Activated CD4-positive, alpha-beta T cell treated with anti-CD3 and anti-CD28 coated beads for 1 hour (primary cell): ENCODE measurements around the gene HS3ST4.

Experiments
- DNase-seq: peaks from one replicate; pipeline ENCODE4 v3.0.0-alpha.2; 2020

Gene HS3ST4

DNA sequence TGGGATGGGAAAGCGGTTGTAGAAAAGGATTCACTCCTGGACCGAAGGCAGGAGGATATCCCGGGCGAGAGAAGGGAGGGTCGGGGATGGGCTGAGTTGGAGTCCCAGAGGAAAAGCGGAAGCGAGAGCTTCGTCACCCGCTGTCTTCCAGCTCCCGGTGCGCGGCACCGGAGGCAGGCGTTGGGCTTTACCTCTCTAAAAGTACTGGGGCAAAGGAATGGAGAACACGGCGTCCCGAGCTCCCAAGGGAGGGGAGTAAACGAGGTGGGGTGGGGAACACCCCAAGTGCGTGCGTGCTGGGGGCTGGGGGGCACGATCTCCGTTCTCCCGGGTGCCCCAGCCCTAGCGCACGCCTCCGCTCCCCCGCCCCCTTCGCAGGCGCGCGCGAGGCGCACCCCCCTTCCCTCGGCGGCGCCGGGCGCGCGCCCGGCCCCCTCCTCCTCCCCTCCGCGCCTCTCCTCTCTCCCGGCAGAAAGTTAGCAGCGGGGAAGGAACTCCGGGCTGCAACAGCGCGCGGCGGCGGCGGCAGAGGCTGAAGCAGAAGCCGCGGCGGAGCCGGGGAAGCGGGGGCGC lies at the start of gene HS3ST4:
TSS of gene HS3ST4 (plus strand) at position 441 of the 573 bp plus-strand sequence.
- no peak for DNase-seq

DNA sequence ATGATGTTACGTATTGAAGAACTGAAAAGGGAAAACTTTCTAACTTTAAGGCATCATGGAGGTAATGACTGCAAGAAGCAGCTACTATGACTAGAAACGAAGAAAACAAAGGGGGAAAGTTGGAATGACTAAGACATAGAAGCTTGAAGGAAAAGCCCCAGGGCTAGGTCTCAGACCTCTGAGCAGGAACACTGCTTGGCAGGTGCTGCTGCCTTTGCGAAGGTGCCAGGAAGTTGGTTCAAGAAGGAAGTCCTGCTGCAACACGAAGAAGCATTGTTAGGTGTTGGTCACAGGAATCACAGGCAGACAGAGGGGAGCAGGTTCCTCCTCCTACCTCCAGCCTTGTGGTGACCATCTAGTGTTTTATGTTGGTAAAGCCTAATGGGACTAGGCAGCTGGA lies 48.1 kb upstream of the HS3ST4 start:
- no peak for DNase-seq

DNA sequence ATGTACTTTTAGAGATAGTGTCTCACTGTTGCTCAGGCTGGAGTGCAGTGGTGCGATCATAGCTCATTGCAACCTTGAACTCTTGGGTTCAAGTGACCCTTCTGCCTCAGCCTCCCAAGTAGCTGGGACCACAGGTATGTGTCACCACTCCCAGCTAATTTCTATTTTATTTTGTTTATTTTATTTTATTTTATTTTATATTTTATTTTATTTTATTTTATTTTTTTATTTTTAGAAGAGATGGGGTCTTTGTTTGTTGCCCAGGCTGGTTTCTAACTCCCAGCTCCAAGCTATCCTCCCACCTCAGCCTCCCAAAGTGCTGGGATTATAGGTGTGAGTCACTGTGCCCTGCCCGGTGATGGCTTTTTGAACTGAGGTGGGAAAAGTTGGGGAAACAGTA lies 35.1 kb upstream of the HS3ST4 start:
- no peak for DNase-seq

DNA sequence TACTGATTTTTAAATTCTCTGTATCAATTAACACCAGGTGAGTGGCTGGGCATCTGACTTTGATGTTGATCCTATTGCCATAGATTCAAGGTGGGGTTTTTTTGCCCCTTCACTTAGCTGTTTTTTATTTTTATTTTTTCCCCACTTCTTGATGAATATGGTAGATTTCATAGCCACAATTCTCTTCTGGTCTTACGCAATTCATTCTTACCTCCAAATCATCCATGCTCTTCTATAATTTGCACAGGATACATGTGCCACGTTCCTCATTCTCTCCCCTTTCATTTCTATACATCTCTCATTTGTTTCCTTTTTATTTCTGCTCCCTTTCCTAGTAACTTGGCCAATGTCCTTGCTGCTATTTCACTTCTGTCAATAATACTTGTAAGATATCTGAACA lies 14.9 kb upstream of the HS3ST4 start:
- DNase-seq: no peak

DNA sequence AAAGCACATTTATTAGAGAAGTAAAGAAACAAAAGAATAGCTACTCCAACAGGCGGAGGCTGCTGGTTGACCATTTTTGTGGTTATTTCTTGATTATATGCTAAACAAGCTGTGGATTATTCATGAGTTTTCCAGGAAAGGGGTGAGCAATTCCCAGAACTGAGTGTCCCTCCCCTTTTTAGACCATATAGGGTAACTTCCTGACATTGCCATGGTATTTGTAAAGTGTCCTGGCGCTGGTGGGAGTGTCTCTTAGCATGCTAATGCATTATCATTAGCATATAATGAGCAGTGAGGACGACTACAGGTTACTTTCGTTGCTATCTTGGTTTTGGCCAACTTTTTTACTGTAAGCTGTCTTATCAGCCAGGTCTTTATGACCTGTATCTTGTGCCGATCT lies 12.2 kb upstream of the HS3ST4 start:
- DNase-seq: no peak

DNA sequence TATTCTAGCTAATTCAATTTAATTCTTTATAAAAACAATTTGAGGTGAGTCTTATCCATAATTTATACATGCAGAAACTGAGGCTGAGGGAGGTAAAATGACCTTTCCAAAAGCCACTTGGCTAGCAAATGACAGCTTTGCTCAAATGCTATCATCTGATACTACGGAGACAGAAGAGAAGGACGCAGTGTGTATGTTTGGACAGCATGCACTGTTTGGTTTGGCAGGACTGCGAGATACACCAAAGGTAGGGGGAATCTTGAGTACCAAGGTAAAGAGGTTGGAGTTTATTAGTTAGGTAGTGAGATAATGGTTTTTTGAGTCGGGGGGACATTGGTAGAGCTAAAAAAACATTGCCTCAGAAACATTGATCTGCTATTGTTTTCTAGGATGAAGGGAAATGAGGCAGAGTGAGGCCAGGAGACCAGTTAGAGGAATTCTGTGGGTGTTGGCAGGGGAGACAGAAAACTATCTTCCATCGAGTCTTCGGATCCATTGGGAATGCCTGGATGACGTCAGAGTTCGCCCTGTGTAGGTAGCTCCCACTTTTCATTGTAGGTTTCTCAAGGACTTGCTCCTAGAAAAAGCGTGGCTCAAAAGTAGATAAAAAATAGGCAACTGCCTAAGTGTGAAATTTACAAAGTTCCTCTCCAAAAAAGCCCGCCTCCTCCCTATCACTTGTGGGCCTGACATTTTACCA lies 2.5 kb upstream of the HS3ST4 start:
- DNase-seq: no peak

DNA sequence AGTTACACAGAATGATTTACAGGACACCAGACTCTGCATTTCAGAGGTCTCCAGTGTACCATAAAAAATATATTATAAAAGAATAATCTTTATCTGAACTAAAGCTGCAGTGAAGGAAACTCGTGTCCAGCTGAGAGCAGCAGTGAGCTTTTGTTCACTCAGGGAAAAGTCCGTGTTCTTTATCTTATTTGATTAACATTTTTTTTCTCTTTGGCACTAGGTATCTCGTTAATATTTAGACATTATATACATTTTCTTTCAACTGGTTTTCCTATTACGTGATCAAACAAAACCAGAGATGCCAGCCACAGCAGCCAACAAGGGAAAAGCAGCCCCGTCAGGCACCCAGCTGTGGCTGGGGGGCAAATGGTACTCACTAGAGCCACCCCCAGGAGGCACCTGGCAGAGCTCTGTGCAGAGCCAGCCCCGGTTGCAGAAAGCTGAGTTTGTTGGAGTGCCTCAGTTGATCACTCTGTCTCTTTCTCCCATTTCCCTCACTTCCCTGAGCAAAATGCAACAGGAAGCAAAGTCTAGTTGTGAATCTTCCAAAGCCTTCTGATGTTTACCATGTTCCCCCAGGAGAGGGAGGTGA lies 1.1 kb upstream of the HS3ST4 start:
- DNase-seq: no peak

DNA sequence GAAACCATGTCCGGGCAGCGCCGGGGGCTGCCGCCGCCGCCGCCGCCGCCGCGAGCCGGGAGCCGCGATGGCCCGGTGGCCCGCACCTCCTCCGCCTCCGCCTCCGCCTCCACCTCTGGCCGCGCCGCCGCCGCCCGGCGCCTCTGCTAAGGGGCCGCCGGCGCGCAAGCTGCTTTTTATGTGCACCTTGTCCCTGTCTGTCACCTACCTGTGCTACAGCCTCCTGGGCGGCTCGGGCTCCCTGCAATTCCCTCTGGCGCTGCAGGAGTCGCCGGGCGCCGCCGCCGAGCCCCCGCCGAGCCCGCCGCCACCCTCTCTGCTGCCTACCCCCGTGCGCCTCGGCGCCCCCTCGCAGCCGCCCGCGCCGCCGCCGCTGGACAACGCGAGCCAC lies 587 bp downstream of the HS3ST4 start:
- no peak for DNase-seq

DNA sequence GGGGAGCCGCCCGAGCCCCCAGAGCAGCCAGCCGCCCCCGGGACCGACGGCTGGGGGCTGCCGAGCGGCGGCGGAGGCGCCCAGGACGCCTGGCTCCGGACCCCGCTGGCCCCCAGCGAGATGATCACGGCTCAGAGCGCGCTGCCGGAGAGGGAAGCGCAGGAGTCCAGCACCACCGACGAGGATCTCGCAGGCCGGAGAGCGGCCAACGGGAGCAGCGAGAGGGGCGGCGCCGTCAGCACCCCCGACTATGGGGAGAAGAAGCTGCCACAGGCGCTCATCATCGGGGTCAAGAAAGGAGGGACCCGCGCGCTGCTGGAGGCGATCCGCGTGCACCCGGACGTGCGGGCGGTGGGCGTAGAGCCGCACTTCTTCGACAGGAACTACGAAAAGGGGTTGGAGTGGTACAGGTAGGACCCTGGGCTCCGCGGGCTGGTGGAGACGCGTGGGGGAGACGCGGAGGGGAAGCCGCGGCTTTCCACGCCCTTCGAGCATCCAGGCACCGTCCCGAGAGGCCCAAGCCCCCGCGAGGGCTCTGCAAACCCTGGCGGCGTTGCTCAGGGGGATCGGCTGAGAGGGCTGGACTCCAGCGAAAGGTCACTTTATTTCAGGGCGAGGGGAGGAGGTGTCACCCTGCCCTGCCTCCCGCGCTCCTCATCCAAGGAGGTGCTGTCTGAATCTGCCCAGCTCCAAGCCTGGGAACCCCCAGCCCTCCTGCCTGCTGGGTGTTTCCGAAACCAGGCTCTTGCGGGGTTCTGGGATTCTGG lies 1.2 kb downstream of the HS3ST4 start:
- DNase-seq: no peak

DNA sequence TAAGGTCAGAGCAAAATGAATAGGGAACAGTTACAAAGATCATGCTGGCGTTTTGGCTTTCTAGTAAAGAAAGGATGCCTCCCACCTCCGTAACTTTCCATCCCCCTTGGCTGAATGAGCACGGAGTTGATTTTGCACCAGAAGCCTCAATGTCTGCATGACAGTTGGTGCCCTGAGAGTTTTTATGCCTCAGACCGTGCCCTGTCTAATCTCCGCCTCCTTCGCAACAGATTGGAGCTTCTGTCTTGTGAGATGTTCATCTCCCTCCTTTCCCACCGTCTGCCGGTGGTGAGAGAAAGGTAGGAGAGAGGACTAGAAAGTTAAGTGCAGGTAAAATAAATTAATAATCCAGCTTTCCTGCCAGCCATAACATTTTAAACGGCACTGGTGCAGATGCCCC lies 1.9 kb downstream of the HS3ST4 start:
- DNase-seq: no peak

DNA sequence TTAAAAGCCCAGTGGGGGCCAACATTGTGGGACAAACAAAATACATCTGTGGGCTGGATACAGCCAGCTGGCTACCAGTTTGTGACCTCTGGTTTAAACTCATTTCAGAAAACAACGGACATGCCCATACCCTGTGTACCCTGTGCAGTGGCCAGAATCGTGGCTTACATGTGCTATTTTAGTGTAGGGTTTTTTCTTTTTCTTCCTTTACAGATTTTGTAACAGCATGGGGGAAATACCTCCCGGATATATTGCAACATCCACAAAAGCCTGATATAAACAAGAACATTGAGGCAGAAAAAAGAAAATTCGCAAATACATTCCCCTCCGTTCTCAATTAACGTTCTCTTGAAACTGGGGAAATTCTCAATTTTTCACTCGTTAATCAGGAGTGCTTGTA lies 7.3 kb downstream of the HS3ST4 start:
- no peak for DNase-seq

DNA sequence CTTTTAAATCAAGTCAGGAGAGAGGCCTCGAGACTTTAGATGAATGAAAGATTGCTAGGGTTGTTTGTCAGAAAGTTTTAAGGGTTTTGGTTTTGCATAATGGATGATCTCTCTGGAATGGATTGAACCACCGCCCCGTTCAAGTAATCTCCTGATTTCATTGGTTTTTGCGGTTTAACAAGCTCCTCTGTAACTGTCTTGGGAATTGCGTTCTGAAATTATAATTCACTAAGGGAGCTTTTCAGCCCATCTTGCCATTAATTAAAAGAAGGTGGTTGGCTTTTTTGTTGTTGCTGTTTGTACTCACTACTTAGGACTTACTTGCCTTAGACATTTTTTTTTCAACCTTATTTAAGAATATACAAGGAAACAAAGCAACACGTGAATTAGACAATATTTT lies 8.8 kb downstream of the HS3ST4 start:
- no peak for DNase-seq

DNA sequence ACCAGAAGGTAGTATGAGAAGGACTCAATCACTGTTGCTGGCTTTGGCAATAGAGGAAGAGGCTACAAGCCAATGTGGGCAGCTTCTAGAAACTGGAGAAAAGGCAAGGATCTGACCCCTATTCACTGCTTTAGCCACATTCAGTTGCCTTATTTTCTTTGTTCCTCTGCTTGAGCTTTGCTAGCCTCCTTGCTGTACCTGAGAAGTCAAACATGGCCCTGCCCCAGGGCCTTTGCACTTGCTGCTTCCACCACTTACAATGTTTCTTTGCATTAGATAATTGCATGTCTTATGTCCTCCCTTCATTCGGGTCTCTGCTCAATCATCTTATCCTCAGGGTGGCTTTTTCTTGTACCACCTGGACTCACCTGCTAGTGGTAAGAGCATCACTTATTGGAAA lies 15.8 kb downstream of the HS3ST4 start:
- no peak for DNase-seq

DNA sequence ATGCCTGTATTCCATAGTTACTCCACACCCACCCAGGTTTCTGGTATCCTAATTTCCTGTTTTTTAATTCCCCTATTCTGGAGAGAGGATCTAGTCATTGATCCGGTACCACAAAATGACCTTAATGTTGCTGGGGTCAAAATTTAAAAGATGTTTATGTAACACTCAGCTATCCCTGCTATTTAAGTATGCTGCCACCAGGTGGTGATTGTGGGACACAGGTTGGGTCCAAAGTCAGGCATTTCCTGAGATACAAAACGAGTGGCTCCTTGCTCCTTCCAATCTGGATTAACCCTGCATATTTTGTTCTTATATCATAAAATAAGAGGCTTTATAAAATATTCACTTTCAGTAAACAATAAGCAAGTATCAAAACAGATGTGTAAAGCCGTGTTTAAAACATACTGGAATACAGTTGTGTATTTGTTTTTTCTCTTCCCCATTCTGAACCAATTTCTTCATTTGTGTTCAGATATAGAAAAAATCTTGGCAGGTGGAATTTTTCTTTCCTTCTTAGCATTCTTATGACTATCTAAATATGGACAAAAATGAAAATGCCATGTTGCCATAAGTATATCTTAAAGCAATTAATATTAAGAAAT lies 16.3 kb downstream of the HS3ST4 start:
- no peak for DNase-seq

DNA sequence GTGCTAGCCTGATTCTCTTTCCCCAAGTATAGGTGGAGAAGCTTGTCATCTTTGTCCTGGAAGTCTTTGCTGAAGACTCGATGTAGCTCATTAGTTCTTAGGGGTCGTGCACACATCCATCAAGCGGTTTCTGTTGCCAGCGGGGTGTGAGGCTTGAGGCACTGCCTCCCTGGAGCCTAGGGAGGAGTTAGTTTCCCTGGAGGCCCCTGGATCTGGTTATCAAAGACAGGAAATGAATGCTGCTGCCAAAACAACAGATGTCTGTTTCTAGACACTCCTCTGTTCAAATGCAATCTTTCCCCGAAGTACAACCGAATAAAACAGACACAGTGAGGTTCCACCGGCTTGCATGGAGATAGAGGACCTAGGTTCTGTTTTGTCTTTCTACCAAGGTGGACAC lies 17.5 kb downstream of the HS3ST4 start:
- DNase-seq: no peak

DNA sequence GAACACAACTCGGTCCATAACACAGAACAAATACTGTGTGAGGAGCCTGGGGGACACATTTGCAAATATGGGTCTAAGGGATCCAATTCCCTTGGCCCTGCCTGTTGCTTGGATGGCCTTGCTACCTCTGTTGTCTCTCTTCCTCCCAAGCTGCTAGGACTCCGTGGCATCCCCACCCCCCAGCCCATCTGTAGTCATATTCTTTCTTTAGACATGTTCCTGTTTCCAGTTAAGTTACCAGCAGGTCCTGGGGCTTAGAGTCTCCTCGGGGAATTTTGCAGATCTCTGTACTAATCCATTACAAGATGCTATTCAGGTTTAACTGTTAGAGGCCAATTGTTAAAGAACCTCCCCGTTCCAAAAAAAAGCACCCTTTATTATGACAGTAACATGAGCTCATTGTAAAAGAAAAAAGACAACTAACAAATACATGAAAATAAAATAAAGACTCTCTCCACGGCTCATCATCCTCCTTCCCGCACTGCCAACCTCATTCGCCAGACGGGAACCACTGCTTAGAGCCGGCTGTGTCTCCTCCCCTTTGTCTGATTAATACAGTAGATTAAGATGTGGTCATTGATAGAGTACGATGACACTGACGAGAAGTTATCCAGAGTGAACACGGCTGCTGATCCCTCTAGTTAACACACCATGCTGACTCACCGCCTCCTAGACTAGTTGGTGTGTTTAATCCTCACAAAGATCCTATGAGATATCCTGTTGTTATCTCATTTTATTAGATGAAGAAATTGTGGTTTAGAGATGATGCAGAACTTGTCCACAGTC lies 22.2 kb downstream of the HS3ST4 start:
- no peak for DNase-seq

DNA sequence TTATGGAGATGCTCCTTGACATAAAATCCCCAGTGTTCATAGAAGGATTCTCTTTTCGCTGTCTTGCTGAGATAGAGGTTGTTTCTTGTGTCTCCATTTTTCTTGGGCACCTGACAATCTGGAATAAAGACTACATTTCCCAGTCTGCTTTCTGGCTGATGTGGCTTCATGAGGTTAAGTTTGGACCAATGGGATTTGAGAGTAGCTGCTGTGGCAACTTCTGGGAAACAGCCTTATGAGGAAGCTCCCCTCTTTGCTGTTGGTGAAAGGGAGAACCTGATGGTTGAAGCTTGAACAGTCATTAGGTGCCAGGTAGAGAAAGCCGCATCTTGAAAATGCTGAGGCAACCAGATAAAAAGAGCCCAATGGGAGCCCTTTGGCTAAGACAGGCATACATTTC lies 24.4 kb downstream of the HS3ST4 start:
- no peak for DNase-seq

DNA sequence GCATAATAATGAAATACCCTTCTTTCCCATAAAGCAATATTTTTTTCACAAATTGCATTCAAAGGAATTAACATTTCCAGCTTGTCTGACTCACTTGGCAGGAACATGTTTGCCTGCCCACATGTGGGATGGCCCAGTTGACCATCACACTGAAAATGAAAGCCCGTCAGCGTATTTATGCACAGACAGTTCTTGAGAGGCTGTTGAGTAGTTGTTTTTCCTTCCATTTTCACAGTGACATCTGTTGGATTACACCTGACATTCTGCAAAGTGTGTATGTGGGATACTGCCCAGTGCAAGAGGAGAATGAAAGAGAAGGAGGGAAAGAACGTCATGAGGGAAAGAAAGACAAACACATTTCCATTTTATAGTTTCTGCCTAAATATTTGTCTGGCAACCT lies 29.7 kb downstream of the HS3ST4 start:
- DNase-seq: no peak

DNA sequence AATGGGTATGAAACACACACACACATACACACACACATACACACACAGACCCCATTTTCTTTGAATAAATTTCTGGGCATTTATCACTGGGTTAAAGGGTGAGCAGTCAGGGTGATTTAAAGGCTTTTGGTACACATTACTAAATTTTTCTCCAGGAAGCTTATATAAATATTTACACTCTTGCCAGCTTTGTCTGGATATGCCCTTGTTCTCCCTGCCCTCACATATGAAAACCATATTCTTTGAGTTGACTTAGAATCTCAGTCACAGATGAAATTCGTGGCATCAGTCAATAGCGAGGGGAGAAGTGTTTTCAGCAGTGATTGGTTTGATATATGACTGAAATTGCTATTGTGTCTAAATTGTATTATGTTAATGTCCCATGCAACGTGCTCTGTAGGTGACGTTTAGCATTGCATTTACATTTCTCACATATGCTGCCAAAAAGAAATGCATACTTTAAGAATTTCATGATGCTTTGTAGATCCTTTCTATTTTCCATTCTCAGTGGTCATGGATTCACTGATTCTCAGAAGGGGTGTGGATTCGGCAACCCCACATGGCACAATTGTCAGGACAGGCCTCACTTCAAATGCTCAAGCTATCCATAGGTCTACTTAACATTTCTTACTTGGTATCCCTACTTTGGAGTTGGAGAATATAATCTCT lies 34.8 kb downstream of the HS3ST4 start:
- no peak for DNase-seq

DNA sequence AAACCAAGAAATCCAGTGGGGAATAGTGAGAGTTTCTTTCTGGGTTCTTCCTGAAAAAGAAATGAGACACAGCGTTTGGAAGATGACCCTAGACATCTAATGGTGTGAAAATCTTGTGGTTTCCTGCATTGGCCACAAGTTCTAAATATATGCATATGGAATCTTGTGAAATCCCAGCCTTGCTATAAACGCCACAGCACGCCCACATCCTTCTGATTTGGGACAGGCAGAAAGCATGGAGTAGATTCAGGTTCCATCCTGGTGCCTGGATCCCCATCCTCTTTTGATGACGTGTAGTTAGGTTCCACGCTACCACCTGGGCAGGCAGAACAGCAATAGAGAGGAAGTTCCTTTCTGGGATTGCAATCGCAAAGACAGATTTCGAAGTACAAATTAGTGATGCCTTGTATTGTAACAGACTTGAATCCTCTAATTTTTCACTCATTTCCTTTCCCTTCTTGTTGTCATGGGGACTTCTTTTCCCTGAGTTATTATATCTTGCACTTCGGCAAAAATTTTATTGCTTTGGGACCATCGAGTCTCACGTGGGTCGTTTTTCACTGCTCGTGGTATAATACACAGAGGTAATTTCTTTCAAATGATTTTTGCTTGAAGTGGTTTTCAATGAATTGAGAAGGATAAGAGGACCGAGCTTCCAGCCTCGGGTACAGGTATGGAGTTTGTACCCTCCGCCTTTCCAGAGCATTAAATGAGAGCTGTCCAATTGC lies 37.6 kb downstream of the HS3ST4 start:
- DNase-seq: no peak

DNA sequence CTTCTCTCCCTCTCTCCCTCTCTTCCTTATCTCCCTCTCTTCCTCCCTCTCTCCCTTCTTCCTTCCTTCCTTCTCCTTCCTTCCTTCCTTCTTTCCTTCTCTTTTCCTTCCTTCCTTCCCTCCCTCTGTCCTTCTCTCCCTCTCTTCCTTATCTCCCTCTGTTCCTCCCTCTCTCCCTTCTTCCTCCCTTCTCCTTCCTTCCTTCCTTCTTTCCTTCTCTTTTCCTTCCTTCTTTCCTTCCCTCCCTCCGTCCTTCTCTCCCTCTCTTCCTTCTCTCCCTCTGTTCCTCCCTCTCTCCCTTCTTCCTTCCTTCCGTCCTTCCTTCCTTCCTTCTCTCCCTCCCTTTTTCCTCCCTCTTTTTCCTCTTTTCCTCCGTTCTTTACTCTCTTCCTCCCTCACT lies 38.6 kb downstream of the HS3ST4 start:
- no peak for DNase-seq
